Middle frontal gyrus (tissue), 1 donor: ENCODE data around the gene LPO.

ENCODE experiments used
- DNase-seq: peaks from one replicate; pipeline ENCODE4 v3.0.0-alpha.2; 2015; ENCODE audit warnings: low spot score; ENCODE audit errors: extremely low spot score

The LPO gene

GRCh38 chr17:58262149-58262548 is 23.8 kb downstream of the LPO start:
- DNase-seq, result no peak

GRCh38 chr17:58263773-58264172 is 25.4 kb downstream of the LPO start:
- no peak for DNase-seq

GRCh38 chr17:58264407-58265103 is 26.2 kb downstream of the LPO start:
- no peak for DNase-seq

- no peak for DNase-seq
Measured at GRCh38 chr17:58265271-58265670, 26.9 kb downstream of the LPO start.

- no peak for DNase-seq
Measured at GRCh38 chr17:58265902-58266875, 27.8 kb downstream of the LPO start.

- no peak for DNase-seq
Measured at GRCh38 chr17:58267347-58268324, 29.3 kb downstream of the LPO start.

- no peak for DNase-seq
Measured at GRCh38 chr17:58268326-58268725, 29.9 kb downstream of the LPO start.

- DNase-seq, result no peak
Measured at GRCh38 chr17:58268774-58269556, 30.6 kb downstream of the LPO start.

- DNase-seq, result no peak
Measured at GRCh38 chr17:58269557-58270291, 31.3 kb downstream of the LPO start.

GRCh38 chr17:58270476-58271215 is 32.3 kb downstream of the LPO start:
- DNase-seq, result no peak

- DNase-seq, result no peak
Measured at GRCh38 chr17:58271216-58271931, 33.0 kb downstream of the LPO start.

GRCh38 chr17:58272367-58273280 is 34.2 kb downstream of the LPO start:
- DNase-seq, result no peak

GRCh38 chr17:58273453-58274104 is 35.2 kb downstream of the LPO start:
- no peak for DNase-seq

- no peak for DNase-seq
Measured at GRCh38 chr17:58275417-58275816, 37.0 kb downstream of the LPO start.

- DNase-seq, result no peak
Measured at GRCh38 chr17:58276423-58276822, 38.0 kb downstream of the LPO start.

- DNase-seq, result no peak
Measured at GRCh38 chr17:58277107-58277801, 38.9 kb downstream of the LPO start.
